H1 (cell line): Measurements from ENCODE around the gene PHF24.

ENCODE experiments used
- POLR2A ChIP-seq, 2 experiments: IDR thresholded peaks; 1 replicate in 1 of 2; 2 replicates in 1 of 2; pipeline ENCODE4 v1.6.1; 2011; ENCODE audit warnings: low read depth in 2 of 2, low read length in 2 of 2, mild to moderate bottlenecking in 2 of 2; ENCODE audit errors: control extremely low read depth in 1 of 2
- POLR2AphosphoS5 ChIP-seq: IDR thresholded peaks from 2 replicates; pipeline ENCODE4 v1.6.1; 2011; ENCODE audit warnings: low read depth, low read length
- TAF1 ChIP-seq: IDR thresholded peaks from 2 replicates; pipeline ENCODE4 v1.6.1; 2011; ENCODE audit warnings: mild to moderate bottlenecking, low read depth, low read length
- ZNF274 ChIP-seq: IDR thresholded peaks from 2 replicates; pipeline ENCODE4 v1.7.0; 2012; ENCODE audit warnings: low read length, borderline replicate concordance; ENCODE audit errors: extremely low read depth

GRCh38 chr9:34983209-34983608 lies 25.1 kb downstream of the PHF24 start:
- TF ChIP-seq ZNF274 (no peak), POLR2A (IDR thresholded peaks at IDR 0.05; ENCODE audit: control extremely low read depth in 1 of 2, low read depth in 2 of 2, low read length in 2 of 2) (no peak), POLR2AphosphoS5 (no peak), TAF1 (no peak)
